OCI-LY7 (cell line): ENCODE results near the gene RIMKLB. TPM values are rescaled to one million over a fixed set of nuclear protein-coding genes. Genes with fewer than 3 reads are reported as not detected.
"Not testable (repeated sequence)": the region's sequence is repeated elsewhere in the genome, so short reads cannot be mapped to it uniquely, and the experiment has no call there.

Experiments
- BruUV-seq: library from RNA; stranded (reverse); fragments of 400-500 nt; replicated peaks from 2 replicates; lab custom pipeline; 2021; lab: Mats Ljungman, UMichigan
- CTCF ChIA-PET: fragments of 300-600 bp; sonication (Branson Sonifier 250); formaldehyde crosslinking; loops from one replicate; lab custom pipeline; 2022; ENCODE audit warnings: antibody characterized with exemption; ENCODE audit not compliant: unreplicated experiment; lab: Charles Lee
- POLR2A ChIA-PET: fragments of 300-600 bp; sonication (Branson Sonifier 250); formaldehyde crosslinking; loops from one replicate; lab custom pipeline; 2022; ENCODE audit warnings: antibody characterized with exemption; lab: Charles Lee
- DNase-seq: peaks from one replicate; pipeline ENCODE4 v3.0.0-alpha.2; 2015; ENCODE audit warnings: low spot score
- H2AFZ ChIP-seq: fragments of 200-600 bp; sonication (generic), shearing (Covaris generic); 2 replicates; pipeline ENCODE4 v1.6.1; 2014; ENCODE audit warnings: mild to moderate bottlenecking, antibody characterized with exemption, low read length, moderate library complexity
- H3K27ac ChIP-seq: fragments of 200-600 bp; sonication (generic); 2 replicates; pipeline ENCODE4 v1.5.1; 2014; ENCODE audit warnings: mixed run types, low read depth, mild to moderate bottlenecking, moderate library complexity, low read length, inconsistent platforms; ENCODE audit not compliant: poor library complexity, severe bottlenecking
- H3K36me3 ChIP-seq: fragments of 200-600 bp; sonication (generic); 2 replicates; pipeline ENCODE4 v1.6.1; 2014; ENCODE audit warnings: mild to moderate bottlenecking, antibody characterized with exemption, low read length, moderate library complexity, mixed read lengths; ENCODE audit not compliant: insufficient read depth
- H3K4me1 ChIP-seq: fragments of 200-600 bp; sonication (generic); 2 replicates; pipeline ENCODE4 v1.5.1; 2014; ENCODE audit warnings: mild to moderate bottlenecking, low read length; ENCODE audit not compliant: insufficient read depth, poor library complexity, severe bottlenecking
- H3K4me2 ChIP-seq: fragments of 200-600 bp; sonication (generic); 2 replicates; pipeline ENCODE4 v1.6.1; 2014; ENCODE audit warnings: mild to moderate bottlenecking, low read length
- H3K4me3 ChIP-seq: fragments of 200-600 bp; sonication (generic); 2 replicates; pipeline ENCODE4 v1.5.1; 2014; ENCODE audit warnings: mild to moderate bottlenecking, low read depth, low read length; ENCODE audit not compliant: poor library complexity, severe bottlenecking
- H3K79me2 ChIP-seq: fragments of 200-600 bp; sonication (generic); 2 replicates; pipeline ENCODE4 v1.6.1; 2016; ENCODE audit warnings: low read depth, mild to moderate bottlenecking, low read length, moderate library complexity, mixed read lengths; ENCODE audit not compliant: insufficient read depth
- H3K9me2 ChIP-seq: fragments of 200-600 bp; sonication (generic); 2 replicates; pipeline ENCODE4 v1.6.1; 2016; ENCODE audit warnings: mild to moderate bottlenecking, low read length, mixed read lengths; ENCODE audit not compliant: insufficient read depth
- H3K9me3 ChIP-seq: fragments of 200-600 bp; sonication (generic); 2 replicates; pipeline ENCODE4 v1.6.1; 2014; ENCODE audit warnings: mild to moderate bottlenecking, mixed run types, low read length, mixed read lengths
- H4K20me1 ChIP-seq: fragments of 200-600 bp; sonication (generic); 2 replicates; pipeline ENCODE4 v1.6.1; 2014; ENCODE audit warnings: mild to moderate bottlenecking, antibody characterized with exemption, low read length, moderate library complexity, mixed read lengths; ENCODE audit not compliant: insufficient read depth
- EZH2phosphoT487 ChIP-seq: fragments of 200-600 bp; sonication (generic); IDR thresholded peaks from 2 replicates; pipeline ENCODE4 v1.6.1; 2018; ENCODE audit warnings: low read depth, borderline replicate concordance, mild to moderate bottlenecking, mixed run types, antibody characterized with exemption, low read length, moderate library complexity, mixed read lengths
- intact Hi-C: fragments of 100-400 bp; cut with micrococcal nuclease; formaldehyde crosslinking; loops from one replicate; pipeline ENCODE4 v1.10.0; 2022; ENCODE audit not compliant: unreplicated experiment
- total RNA-seq, 2 experiments: library from RNA; depleted of rRNA in 1 of 2; stranded (reverse); fragments of >200 nt in 1 of 2; shearing (Covaris generic) in 1 of 2; gene quantifications; 2 replicates each; pipeline ENCODE4 v1.2.3, GENCODE V29; 2014 to 2022
- TF ChIP-seq, protein P1 (sequence below): fragments of 200-600 bp; sonication (generic); conservative IDR thresholded peaks from 2 replicates; pipeline ENCODE4 v1.5.1; 2014; ENCODE audit warnings: mild to moderate bottlenecking, antibody characterized with exemption, low read length, moderate library complexity, mixed read lengths

Gene RIMKLB
- total RNA-seq, 2 experiments from 2014 or later: 84.6 to 109 TPM

DNA sequence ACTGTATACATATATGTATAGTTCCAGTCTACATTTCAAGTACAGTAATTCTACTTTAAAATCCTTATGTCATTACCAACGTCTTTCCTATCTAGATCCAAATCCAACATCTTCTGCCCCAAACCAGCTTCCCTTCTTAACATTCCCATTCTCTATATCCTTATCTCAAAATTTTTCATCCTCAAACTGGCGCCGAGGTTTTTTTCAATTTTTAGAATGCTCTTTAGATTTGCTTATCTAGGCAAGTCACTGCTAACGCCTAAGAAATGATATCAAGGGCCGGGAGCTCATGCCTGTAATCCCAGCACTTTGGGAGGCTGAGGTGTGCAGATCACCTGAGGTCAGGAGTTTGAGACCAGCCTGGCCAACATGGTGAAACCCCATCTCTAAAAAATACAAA is 48.3 kb downstream of the RIMKLB start:
- Histone ChIP-seq H3K27ac (no peak overlapping the region), H3K9me3 (no peaks in the 10 kb centered on the region), H4K20me1 (peaks cover 5% of the 10 kb centered on the region; the same call in 1 of the 2 replicates), H3K4me1 (no peaks in the 10 kb centered on the region), H3K36me3 (peaks cover 83% of the 10 kb centered on the region), H3K4me3 (no peak overlapping the region), H3K79me2 (peaks cover 29% of the 10 kb centered on the region; the same call in 1 of the 2 replicates), H2AFZ (no peak overlapping the region), H3K4me2 (no peak overlapping the region), H3K9me2 (no peaks in the 10 kb centered on the region)
- no peak for DNase-seq
- intact Hi-C loops: no loop called here
- no peak for TF ChIP-seq EZH2phosphoT487
- TF ChIP-seq, protein P1, sequence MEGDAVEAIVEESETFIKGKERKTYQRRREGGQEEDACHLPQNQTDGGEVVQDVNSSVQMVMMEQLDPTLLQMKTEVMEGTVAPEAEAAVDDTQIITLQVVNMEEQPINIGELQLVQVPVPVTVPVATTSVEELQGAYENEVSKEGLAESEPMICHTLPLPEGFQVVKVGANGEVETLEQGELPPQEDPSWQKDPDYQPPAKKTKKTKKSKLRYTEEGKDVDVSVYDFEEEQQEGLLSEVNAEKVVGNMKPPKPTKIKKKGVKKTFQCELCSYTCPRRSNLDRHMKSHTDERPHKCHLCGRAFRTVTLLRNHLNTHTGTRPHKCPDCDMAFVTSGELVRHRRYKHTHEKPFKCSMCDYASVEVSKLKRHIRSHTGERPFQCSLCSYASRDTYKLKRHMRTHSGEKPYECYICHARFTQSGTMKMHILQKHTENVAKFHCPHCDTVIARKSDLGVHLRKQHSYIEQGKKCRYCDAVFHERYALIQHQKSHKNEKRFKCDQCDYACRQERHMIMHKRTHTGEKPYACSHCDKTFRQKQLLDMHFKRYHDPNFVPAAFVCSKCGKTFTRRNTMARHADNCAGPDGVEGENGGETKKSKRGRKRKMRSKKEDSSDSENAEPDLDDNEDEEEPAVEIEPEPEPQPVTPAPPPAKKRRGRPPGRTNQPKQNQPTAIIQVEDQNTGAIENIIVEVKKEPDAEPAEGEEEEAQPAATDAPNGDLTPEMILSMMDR: no peak
- BruUV-seq: no TSS peak
- ChIA-PET CTCF (no interaction called here), POLR2A (interaction anchor here (0.7 to 1.0 kb wide), 2 partner anchors 11 to 38 kb away, joined by 3 read pairs; no protein-coding TSS in a partner anchor)

DNA sequence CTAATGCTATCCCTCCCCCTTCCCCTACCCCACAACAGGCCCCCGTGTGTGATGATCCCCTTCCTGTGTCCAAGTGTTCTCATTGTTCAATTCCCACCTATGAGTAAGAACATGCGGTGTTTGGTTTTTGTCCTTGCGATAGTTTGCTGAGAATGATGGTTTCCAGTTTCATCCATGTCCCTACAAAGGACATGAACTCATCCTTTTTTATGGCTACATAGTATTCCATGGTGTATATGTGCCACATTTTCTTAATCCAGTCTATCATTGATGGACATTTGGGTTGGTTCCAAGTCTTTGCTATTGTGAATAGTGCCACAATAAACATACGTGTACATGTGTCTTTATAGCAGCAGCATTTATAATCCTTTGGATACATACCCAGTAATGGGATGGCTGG is 62.3 kb downstream of the RIMKLB start:
- H3K4me3 ChIP-seq, H3K9me3 ChIP-seq, H4K20me1 ChIP-seq, CTCF ChIA-PET, H2AFZ ChIP-seq, DNase-seq, H3K4me2 ChIP-seq, POLR2A ChIA-PET, H3K9me2 ChIP-seq, intact Hi-C loops, BruUV-seq, H3K27ac ChIP-seq, H3K4me1 ChIP-seq: not testable (repeated sequence)
- Histone ChIP-seq H3K36me3 (peaks cover 85% of the 10 kb centered on the region), H3K79me2 (peaks cover 27% of the 10 kb centered on the region; the same call in 1 of the 2 replicates)

DNA sequence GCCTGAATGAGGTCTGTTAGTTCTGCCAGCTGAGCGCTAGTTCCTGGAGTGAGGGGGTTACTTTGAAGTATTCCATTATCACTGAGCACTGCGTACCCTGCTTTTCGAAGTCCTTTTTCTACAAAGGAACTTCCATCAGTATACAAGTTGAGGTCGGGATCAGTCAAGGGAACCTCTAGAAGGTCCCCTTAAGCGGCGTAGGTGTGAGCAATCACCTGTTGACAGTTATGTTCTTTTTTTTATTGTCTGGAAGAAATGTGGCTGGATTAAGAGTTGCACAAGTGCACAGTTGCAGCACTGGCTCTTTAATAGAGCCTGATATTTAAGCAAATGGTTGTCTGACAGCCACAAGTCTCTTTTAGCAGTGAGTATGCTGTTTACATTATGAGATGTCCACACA is 64.9 kb downstream of the RIMKLB start:
- BruUV-seq, H2AFZ ChIP-seq, DNase-seq, H3K4me2 ChIP-seq, H3K9me3 ChIP-seq, H3K9me2 ChIP-seq, CTCF ChIA-PET, H3K4me1 ChIP-seq, intact Hi-C loops, H3K27ac ChIP-seq, POLR2A ChIA-PET, H3K4me3 ChIP-seq, H4K20me1 ChIP-seq: not testable (repeated sequence)
- Histone ChIP-seq H3K79me2 (peaks cover 24% of the 10 kb centered on the region; the same call in 1 of the 2 replicates), H3K36me3 (peaks cover 79% of the 10 kb centered on the region)

DNA sequence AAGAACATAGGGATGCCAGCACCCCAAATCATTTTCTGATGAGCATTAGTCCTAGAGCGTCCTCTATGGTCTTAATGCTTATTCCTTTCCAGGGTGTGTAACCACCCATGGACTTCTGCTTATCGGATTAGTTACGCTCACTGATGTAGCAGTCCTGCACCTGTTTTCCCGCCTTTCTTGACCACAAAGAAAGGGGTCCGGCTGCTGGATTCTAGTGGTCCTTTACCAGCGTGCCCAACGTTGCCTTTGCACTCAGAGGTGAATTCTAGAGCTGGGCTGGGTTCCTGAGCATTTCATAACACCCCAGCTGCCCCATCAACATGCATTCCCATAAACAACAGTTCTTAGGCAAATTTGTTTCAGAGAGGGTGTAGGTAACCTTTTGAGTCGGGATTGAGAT is 68.3 kb downstream of the RIMKLB start:
- H4K20me1 ChIP-seq, BruUV-seq, CTCF ChIA-PET, H3K4me3 ChIP-seq, H3K27ac ChIP-seq, intact Hi-C loops, H3K4me2 ChIP-seq, H3K4me1 ChIP-seq, DNase-seq, H3K9me3 ChIP-seq, H3K9me2 ChIP-seq, H2AFZ ChIP-seq: not testable (repeated sequence)
- Histone ChIP-seq H3K79me2 (peaks cover 23% of the 10 kb centered on the region; the same call in 1 of the 2 replicates), H3K36me3 (peaks cover 83% of the 10 kb centered on the region)
- POLR2A ChIA-PET: interaction anchor here (0.6 kb wide), 1 partner anchor 21 kb away, joined by 3 read pairs; no protein-coding TSS in a partner anchor
